HEK293 (cell line): Measurements from ENCODE around the gene KCNK7.

Experiments
- GFI1B ChIP-seq: fragments of 450-650 bp; formaldehyde crosslinking; IDR thresholded peaks from 2 replicates; pipeline ENCODE4 v1.5.1; 2016; ENCODE audit warnings: missing biosample characterization, missing genetic modification characterization
- GLI2 ChIP-seq: fragments of 450-650 bp; formaldehyde crosslinking; IDR thresholded peaks from 2 replicates; pipeline ENCODE4; 2017; ENCODE audit warnings: missing biosample characterization, missing genetic modification characterization, low read depth, borderline replicate concordance
- GLIS1 ChIP-seq: fragments of 450-650 bp; formaldehyde crosslinking; IDR thresholded peaks from 2 replicates; pipeline ENCODE4 v1.5.1; 2016; ENCODE audit warnings: missing biosample characterization, missing genetic modification characterization
- HIC1 ChIP-seq: fragments of 450-650 bp; formaldehyde crosslinking; IDR thresholded peaks from 2 replicates; pipeline ENCODE4 v1.5.1; 2016; ENCODE audit warnings: missing biosample characterization, missing genetic modification characterization
- KLF16 ChIP-seq: fragments of 450-650 bp; formaldehyde crosslinking; IDR thresholded peaks from 2 replicates; pipeline ENCODE4 v1.5.1; 2017; ENCODE audit warnings: missing biosample characterization, missing genetic modification characterization
- KLF7 ChIP-seq: fragments of 450-650 bp; formaldehyde crosslinking; IDR thresholded peaks from 2 replicates; pipeline ENCODE4 v1.5.1; 2016; ENCODE audit warnings: missing biosample characterization, missing genetic modification characterization, borderline replicate concordance
- KLF8 ChIP-seq: fragments of 450-650 bp; formaldehyde crosslinking; IDR thresholded peaks from 2 replicates; pipeline ENCODE4 v1.5.1; 2016; ENCODE audit warnings: missing biosample characterization, missing genetic modification characterization
- OSR2 ChIP-seq: fragments of 450-650 bp; formaldehyde crosslinking; IDR thresholded peaks from 2 replicates; pipeline ENCODE4 v1.5.1; 2016; ENCODE audit warnings: missing biosample characterization, missing genetic modification characterization
- PBX3 ChIP-seq: sonication (generic); formaldehyde crosslinking; IDR thresholded peaks from 2 replicates; pipeline ENCODE4 v1.8.1; 2022; ENCODE audit warnings: mild to moderate bottlenecking, moderate library complexity, missing genetic modification reagents
- SCRT1 ChIP-seq: fragments of 450-650 bp; formaldehyde crosslinking; IDR thresholded peaks from 2 replicates; pipeline ENCODE4 v1.5.1; 2016; ENCODE audit warnings: missing biosample characterization, missing genetic modification characterization, borderline replicate concordance
- SCRT2 ChIP-seq: fragments of 450-650 bp; formaldehyde crosslinking; IDR thresholded peaks from 2 replicates; pipeline ENCODE4 v1.5.1; 2016; ENCODE audit warnings: missing biosample characterization, missing genetic modification characterization
- SP7 ChIP-seq: fragments of 450-650 bp; formaldehyde crosslinking; IDR thresholded peaks from 2 replicates; pipeline ENCODE4 v1.5.1; 2016; ENCODE audit warnings: missing biosample characterization, missing genetic modification characterization
- ZBTB10 ChIP-seq: fragments of 450-650 bp; formaldehyde crosslinking; IDR thresholded peaks from 2 replicates; pipeline ENCODE4 v1.5.1; 2016; ENCODE audit warnings: missing biosample characterization, missing genetic modification characterization
- ZBTB20 ChIP-seq: fragments of 450-650 bp; formaldehyde crosslinking; IDR thresholded peaks from 2 replicates; pipeline ENCODE4 v1.5.1; 2016; ENCODE audit warnings: missing biosample characterization, missing genetic modification characterization
- ZBTB26 ChIP-seq: fragments of 450-650 bp; formaldehyde crosslinking; optimal IDR thresholded peaks from 2 replicates; pipeline ENCODE3; 2016; ENCODE audit warnings: missing biosample characterization, mild to moderate bottlenecking, missing genetic modification characterization
- ZBTB44 ChIP-seq: fragments of 450-650 bp; IDR thresholded peaks from 2 replicates; pipeline ENCODE4 v1.5.1; 2018; ENCODE audit warnings: missing biosample characterization, mild to moderate bottlenecking, missing genetic modification characterization
- ZBTB8A ChIP-seq: fragments of 450-650 bp; formaldehyde crosslinking; IDR thresholded peaks from 2 replicates; pipeline ENCODE4 v1.5.1; 2016; ENCODE audit warnings: missing biosample characterization, missing genetic modification characterization
- ZEB2 ChIP-seq: fragments of 450-650 bp; formaldehyde crosslinking; IDR thresholded peaks from 2 replicates; pipeline ENCODE4 v1.5.1; 2016; ENCODE audit warnings: missing biosample characterization, missing genetic modification characterization
- ZNF19 ChIP-seq: fragments of 450-650 bp; formaldehyde crosslinking; IDR thresholded peaks from 2 replicates; pipeline ENCODE4; 2016; ENCODE audit warnings: missing biosample characterization, missing genetic modification characterization, low read depth
- ZNF354C ChIP-seq: fragments of 450-650 bp; formaldehyde crosslinking; IDR thresholded peaks from 2 replicates; pipeline ENCODE4 v1.5.1; 2016; ENCODE audit warnings: missing biosample characterization, missing genetic modification characterization, low read depth, borderline replicate concordance
- ZNF416 ChIP-seq: fragments of 450-650 bp; formaldehyde crosslinking; IDR thresholded peaks from 2 replicates; pipeline ENCODE4 v1.5.1; 2016; ENCODE audit warnings: missing biosample characterization, missing genetic modification characterization
- ZNF423 ChIP-seq: fragments of 450-650 bp; formaldehyde crosslinking; IDR thresholded peaks from 2 replicates; pipeline ENCODE4 v1.5.1; 2016; ENCODE audit warnings: missing biosample characterization, missing genetic modification characterization
- ZNF501 ChIP-seq: fragments of 450-650 bp; formaldehyde crosslinking; IDR thresholded peaks from 2 replicates; pipeline ENCODE4 v1.5.1; 2016; ENCODE audit warnings: missing biosample characterization, missing genetic modification characterization
- ZNF548 ChIP-seq: fragments of 450-650 bp; formaldehyde crosslinking; IDR thresholded peaks from 2 replicates; pipeline ENCODE4 v1.5.1; 2016; ENCODE audit warnings: missing biosample characterization, missing genetic modification characterization
- ZNF585B ChIP-seq: fragments of 450-650 bp; formaldehyde crosslinking; IDR thresholded peaks from 2 replicates; pipeline ENCODE4 v1.5.1; 2016; ENCODE audit warnings: missing biosample characterization, missing genetic modification characterization
- ZNF707 ChIP-seq: fragments of 450-650 bp; formaldehyde crosslinking; IDR thresholded peaks from 2 replicates; pipeline ENCODE4 v1.5.1; 2016; ENCODE audit warnings: missing biosample characterization, missing genetic modification characterization
- ZNF76 ChIP-seq: fragments of 450-650 bp; formaldehyde crosslinking; IDR thresholded peaks from 2 replicates; pipeline ENCODE4; 2016; ENCODE audit warnings: low read depth, missing biosample characterization, missing genetic modification characterization, borderline replicate concordance
- ZSCAN23 ChIP-seq: fragments of 450-650 bp; formaldehyde crosslinking; IDR thresholded peaks from 2 replicates; pipeline ENCODE4 v1.5.1; 2016; ENCODE audit warnings: missing biosample characterization, missing genetic modification characterization
- ZSCAN5A ChIP-seq: fragments of 450-650 bp; formaldehyde crosslinking; IDR thresholded peaks from 2 replicates; pipeline ENCODE4 v1.5.1; 2016; ENCODE audit warnings: missing biosample characterization, missing genetic modification characterization
- ZXDB ChIP-seq: fragments of 450-650 bp; formaldehyde crosslinking; IDR thresholded peaks from 2 replicates; pipeline ENCODE4 v1.5.1; 2016; ENCODE audit warnings: missing biosample characterization, missing genetic modification characterization

Gene KCNK7

GRCh38 chr11:65555693-65556231 is 39.8 kb downstream of the KCNK7 start (continued):
- no peak for TF ChIP-seq ZBTB10 (tag by site-specific recombination)
- TF ChIP-seq ZNF585B (tag by site-specific recombination): no peak
- TF ChIP-seq KLF8 (tag by site-specific recombination): no peak
- no peak for TF ChIP-seq ZEB2
- no peak for TF ChIP-seq OSR2
- TF ChIP-seq ZNF76 (tag by site-specific recombination): no peak
- TF ChIP-seq ZSCAN23 (tag by site-specific recombination): no peak
- TF ChIP-seq ZNF416 (tag by site-specific recombination): no peak
- TF ChIP-seq HIC1 (tag by site-specific recombination): no peak
- TF ChIP-seq ZBTB44 (tag by site-specific recombination): no peak
- TF ChIP-seq GLIS1: peak; percentile 58; the same call in 1 of the 2 replicates
- TF ChIP-seq ZBTB8A: no peak
- TF ChIP-seq ZNF423 (tag by site-specific recombination): no peak
- no peak for TF ChIP-seq SCRT2
- TF ChIP-seq GFI1B (tag by site-specific recombination): no peak
- TF ChIP-seq ZNF19 (tag by site-specific recombination): no peak
- no peak for TF ChIP-seq PBX3 (CRISPR knock-in tag)
- TF ChIP-seq SP7: 0 out of 2 replicates have a peak, but pooled peaks have one; percentile 20
- TF ChIP-seq GLI2 (tag by site-specific recombination): no peak
- no peak for TF ChIP-seq ZXDB (tag by site-specific recombination)
- no peak for TF ChIP-seq ZNF548 (tag by site-specific recombination)
- TF ChIP-seq SCRT1 (tag by site-specific recombination): no peak
- TF ChIP-seq ZBTB20 (tag by site-specific recombination): no peak
- TF ChIP-seq ZNF354C (tag by site-specific recombination): no peak
- no peak for TF ChIP-seq ZSCAN5A (tag by site-specific recombination)
- TF ChIP-seq ZNF707: no peak
- no peak for TF ChIP-seq ZNF501 (tag by site-specific recombination)
- TF ChIP-seq ZBTB26 (tag by site-specific recombination): no peak
- no peak for TF ChIP-seq KLF7
- no peak for TF ChIP-seq KLF16 (tag by site-specific recombination)
